IMR-90 (cell line): ENCODE measurements around the gene PATJ.

Source experiments
- CEBPB ChIP-seq: IDR thresholded peaks from 2 replicates; pipeline ENCODE4 v1.6.1; 2012; ENCODE audit warnings: low read depth, low read length, improper control_type of control experiment
- MAFK ChIP-seq: IDR thresholded peaks from 2 replicates; pipeline ENCODE4 v1.6.1; 2012; ENCODE audit warnings: low read depth, low read length, improper control_type of control experiment
- MXI1 ChIP-seq: IDR thresholded peaks from 2 replicates; pipeline ENCODE4 v1.6.1; 2012; ENCODE audit warnings: low read depth, mild to moderate bottlenecking, low read length, moderate library complexity, borderline replicate concordance
- NFE2L2 ChIP-seq: fragments of 150-350 bp; IDR thresholded peaks from 2 replicates; pipeline ENCODE4 v1.6.1; 2016; ENCODE audit warnings: low read depth, mild to moderate bottlenecking, low read length
- POLR2A ChIP-seq: IDR thresholded peaks from 2 replicates; pipeline ENCODE4 v1.6.1; 2012; ENCODE audit warnings: mild to moderate bottlenecking, low read depth, low read length
- RAD21 ChIP-seq: IDR thresholded peaks from 2 replicates; pipeline ENCODE4 v1.6.1; 2012; ENCODE audit warnings: low read length, improper control_type of control experiment
- TF ChIP-seq, protein P1 (sequence below): conservative IDR thresholded peaks from 2 replicates; pipeline ENCODE4 v1.5.1; 2012; ENCODE audit warnings: mild to moderate bottlenecking, low read depth, low read length, improper control_type of control experiment

DNA sequence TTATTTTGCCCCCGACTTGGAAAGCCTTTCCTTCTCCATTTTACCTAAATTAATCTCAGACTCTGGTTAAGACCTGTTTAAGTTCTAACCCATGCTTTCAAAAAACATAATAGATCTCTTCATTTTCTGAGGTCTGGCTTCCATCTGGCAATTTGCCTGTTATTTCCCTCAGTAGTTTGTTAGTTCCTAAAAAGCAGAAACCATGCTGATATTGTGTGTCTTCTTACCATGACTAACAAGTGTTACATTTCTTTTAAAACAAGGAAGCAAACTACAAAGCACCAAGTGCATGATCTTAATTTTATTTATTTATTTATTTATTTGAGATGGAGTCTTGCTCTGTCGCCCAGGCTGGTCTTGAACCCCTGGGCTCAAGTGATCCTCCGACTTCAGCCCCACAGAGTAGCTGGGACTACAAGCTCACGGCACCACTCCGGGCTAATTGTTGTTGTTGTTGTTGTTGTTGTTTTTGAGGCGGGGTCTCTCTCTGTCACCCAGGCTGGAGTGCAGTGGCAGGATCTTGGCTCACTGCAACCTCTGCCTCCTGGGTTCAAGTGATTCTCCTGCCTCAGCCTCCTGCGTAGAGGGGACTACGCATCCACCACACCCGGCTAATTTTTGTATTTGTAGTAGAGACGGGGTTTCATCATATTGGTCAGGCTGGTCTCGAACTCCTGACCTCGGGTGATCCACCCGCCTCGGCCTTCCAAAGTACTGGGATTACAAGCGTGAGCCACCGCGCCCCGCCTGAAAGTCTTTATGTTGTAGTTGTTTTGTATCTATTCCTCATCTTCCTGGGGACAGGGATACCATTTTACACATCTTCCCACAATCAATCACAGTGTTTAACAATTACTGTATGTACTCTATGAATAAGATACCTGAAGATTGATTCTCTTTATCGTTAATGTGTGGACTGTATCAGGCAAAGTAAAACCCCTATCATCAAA lies 1.3 kb upstream of the PATJ start:
- TF ChIP-seq, protein P1, sequence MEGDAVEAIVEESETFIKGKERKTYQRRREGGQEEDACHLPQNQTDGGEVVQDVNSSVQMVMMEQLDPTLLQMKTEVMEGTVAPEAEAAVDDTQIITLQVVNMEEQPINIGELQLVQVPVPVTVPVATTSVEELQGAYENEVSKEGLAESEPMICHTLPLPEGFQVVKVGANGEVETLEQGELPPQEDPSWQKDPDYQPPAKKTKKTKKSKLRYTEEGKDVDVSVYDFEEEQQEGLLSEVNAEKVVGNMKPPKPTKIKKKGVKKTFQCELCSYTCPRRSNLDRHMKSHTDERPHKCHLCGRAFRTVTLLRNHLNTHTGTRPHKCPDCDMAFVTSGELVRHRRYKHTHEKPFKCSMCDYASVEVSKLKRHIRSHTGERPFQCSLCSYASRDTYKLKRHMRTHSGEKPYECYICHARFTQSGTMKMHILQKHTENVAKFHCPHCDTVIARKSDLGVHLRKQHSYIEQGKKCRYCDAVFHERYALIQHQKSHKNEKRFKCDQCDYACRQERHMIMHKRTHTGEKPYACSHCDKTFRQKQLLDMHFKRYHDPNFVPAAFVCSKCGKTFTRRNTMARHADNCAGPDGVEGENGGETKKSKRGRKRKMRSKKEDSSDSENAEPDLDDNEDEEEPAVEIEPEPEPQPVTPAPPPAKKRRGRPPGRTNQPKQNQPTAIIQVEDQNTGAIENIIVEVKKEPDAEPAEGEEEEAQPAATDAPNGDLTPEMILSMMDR = no peak
- TF ChIP-seq RAD21 = no peak
- no peak for TF ChIP-seq MXI1
- TF ChIP-seq CEBPB = no peak
- no peak for TF ChIP-seq POLR2A
- no peak for TF ChIP-seq NFE2L2
- no peak for TF ChIP-seq MAFK
